GM23338 (cell line): ENCODE results near the gene PTPN18.

ENCODE experiments used
- CTCF ChIP-seq, 2 experiments: fragments of 200-600 bp in 1 of 2; sonication (generic) in 1 of 2; conservative IDR thresholded peaks; 2 replicates each; pipeline versions ENCODE4 v1.5.1 to v1.6.1; 2016 to 2017; ENCODE audit warnings: antibody characterized with exemption in 2 of 2, low read depth in 2 of 2, mild to moderate bottlenecking in 2 of 2, moderate library complexity in 1 of 2
- POLR2AphosphoS5 ChIP-seq: IDR thresholded peaks from 2 replicates; pipeline ENCODE4 v1.6.1; 2016; ENCODE audit warnings: antibody characterized with exemption, low read depth
- STAT1 ChIP-seq: IDR thresholded peaks from one replicate; pipeline ENCODE4 v1.6.1; 2016; ENCODE audit warnings: antibody characterized with exemption; ENCODE audit not compliant: unreplicated experiment

- TF ChIP-seq POLR2AphosphoS5 (no peak), STAT1 (no peak), CTCF (conservative IDR thresholded peaks at IDR 0.05; ENCODE audit: low read depth in 2 of 2) (no peak)
These were observed 14.1 kb downstream of the PTPN18 start for GRCh38 chr2:130369965-130370341.
